ENCODE data around the gene FBXL13.

FBXL13 gene

GRCh38 chr7:102832674-102833073 lies 241.9 kb downstream of the FBXL13 start:
- in situ Hi-C loops (cut with MboI; ENCODE audit: low pct_unique_long_range_greater_than_20kb, low sequenced_read_pairs, unreplicated experiment) = no loop called here
- TF ChIP-seq, protein P1, sequence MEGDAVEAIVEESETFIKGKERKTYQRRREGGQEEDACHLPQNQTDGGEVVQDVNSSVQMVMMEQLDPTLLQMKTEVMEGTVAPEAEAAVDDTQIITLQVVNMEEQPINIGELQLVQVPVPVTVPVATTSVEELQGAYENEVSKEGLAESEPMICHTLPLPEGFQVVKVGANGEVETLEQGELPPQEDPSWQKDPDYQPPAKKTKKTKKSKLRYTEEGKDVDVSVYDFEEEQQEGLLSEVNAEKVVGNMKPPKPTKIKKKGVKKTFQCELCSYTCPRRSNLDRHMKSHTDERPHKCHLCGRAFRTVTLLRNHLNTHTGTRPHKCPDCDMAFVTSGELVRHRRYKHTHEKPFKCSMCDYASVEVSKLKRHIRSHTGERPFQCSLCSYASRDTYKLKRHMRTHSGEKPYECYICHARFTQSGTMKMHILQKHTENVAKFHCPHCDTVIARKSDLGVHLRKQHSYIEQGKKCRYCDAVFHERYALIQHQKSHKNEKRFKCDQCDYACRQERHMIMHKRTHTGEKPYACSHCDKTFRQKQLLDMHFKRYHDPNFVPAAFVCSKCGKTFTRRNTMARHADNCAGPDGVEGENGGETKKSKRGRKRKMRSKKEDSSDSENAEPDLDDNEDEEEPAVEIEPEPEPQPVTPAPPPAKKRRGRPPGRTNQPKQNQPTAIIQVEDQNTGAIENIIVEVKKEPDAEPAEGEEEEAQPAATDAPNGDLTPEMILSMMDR (IDR thresholded peaks at IDR 0.05; ENCODE audit: extremely low read depth, insufficient read depth, missing control alignments) = no peak
- DNase-seq (ENCODE audit: low spot score) = no peak

DNA sequence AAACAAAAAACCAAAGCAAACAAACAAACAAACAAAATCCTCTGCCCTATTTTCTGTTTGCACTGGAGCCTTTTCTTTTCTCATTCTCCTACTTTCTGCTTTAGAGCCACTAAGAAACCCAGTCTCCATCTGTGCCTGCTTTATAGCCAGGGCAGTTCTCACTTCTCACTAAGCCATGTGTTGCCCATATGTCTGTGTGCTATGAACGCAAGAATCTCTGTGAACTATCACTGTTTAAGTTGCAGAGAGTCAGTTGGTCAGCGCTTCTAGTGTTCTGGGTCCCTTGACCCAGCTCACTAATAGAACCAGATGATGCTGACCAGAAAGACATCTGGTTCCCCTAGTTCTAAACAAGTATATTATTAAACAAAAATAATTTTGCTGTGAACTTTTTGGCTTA lies 244.4 kb downstream of the FBXL13 start:
- TF ChIP-seq, protein P1 (IDR thresholded peaks at IDR 0.05; ENCODE audit: extremely low read depth, insufficient read depth, missing control alignments) = no peak
- DNase-seq (ENCODE audit: low spot score) = no peak
- in situ Hi-C loops (cut with MboI; ENCODE audit: low pct_unique_long_range_greater_than_20kb, low sequenced_read_pairs, unreplicated experiment) = no loop called here

GRCh38 chr7:102829075-102829474 lies 245.5 kb downstream of the FBXL13 start:
- no peak for DNase-seq (ENCODE audit: low spot score)
- TF ChIP-seq, protein P1 (IDR thresholded peaks at IDR 0.05; ENCODE audit: extremely low read depth, insufficient read depth, missing control alignments) = no peak
- in situ Hi-C loops (cut with MboI; ENCODE audit: low pct_unique_long_range_greater_than_20kb, low sequenced_read_pairs, unreplicated experiment) = no loop called here

DNA sequence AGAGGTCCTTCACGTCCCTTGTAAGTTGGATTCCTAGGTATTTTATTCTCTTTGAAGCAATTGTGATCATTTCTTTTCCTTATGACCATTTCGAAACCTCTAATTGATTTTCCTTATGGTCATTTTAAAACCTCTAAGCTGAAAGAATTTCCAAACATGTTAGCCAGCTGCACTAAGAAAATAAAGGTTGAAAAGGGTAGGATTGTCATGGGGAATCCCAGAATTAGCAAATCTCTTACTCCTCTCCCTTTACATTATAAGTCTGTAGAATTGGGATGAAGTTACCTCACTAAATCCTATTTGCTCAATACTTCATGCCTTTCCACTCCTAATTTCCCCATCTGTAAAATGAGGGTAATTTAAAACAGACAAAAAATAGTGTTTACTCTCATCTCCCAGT lies 246.3 kb downstream of the FBXL13 start:
- no peak for DNase-seq (ENCODE audit: low spot score)
- in situ Hi-C loops (cut with MboI; ENCODE audit: low pct_unique_long_range_greater_than_20kb, low sequenced_read_pairs, unreplicated experiment) = no loop called here
- TF ChIP-seq, protein P1 (IDR thresholded peaks at IDR 0.05; ENCODE audit: extremely low read depth, insufficient read depth, missing control alignments) = no peak

GRCh38 chr7:102823390-102824119 lies 251.0 kb downstream of the FBXL13 start:
- in situ Hi-C loops (cut with MboI; ENCODE audit: low pct_unique_long_range_greater_than_20kb, low sequenced_read_pairs, unreplicated experiment) = no loop called here
- no peak for DNase-seq (ENCODE audit: low spot score)
- TF ChIP-seq, protein P1 (IDR thresholded peaks at IDR 0.05; ENCODE audit: extremely low read depth, insufficient read depth, missing control alignments) = no peak

DNA sequence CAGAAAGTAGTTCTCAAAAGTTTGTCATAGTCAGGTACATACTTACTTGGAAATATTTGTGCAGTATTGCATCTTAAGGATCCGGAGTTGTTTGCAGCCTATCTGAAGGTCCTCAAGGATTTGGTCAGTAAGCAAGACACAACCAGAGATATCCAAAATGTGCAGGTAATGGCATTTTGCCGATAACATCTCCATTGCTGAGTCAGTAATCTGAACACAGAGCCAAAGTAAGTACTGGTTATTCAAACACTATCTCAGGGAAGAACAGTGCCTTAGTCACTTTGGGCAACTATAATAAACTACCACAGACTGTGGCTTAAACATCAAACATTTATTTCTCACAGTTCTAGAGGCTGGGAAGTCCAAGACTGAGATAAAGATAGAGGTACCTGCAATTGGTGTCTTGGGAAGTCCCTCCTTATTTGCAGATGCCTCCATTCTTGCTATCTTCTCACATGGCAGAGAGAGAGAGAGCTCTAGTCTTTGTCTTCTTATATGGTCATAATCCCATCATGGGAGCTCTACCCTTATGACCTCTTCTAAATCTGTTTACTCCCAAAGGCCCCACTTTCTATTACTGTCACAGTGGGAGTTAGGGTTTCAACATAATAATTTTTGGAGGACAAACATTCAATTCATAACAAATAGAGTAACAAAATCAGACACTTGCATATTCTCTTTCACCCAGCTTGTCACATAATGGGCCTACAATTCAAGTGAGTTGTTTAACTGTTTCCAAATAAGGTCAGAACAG lies 252.4 kb downstream of the FBXL13 start:
- no peak for DNase-seq (ENCODE audit: low spot score)
- TF ChIP-seq, protein P1 (IDR thresholded peaks at IDR 0.05; ENCODE audit: extremely low read depth, insufficient read depth, missing control alignments) = no peak
- in situ Hi-C loops (cut with MboI; ENCODE audit: low pct_unique_long_range_greater_than_20kb, low sequenced_read_pairs, unreplicated experiment) = no loop called here
